K562 (cell line): ENCODE results near the gene OR2T29. TPM values are rescaled to one million over a fixed set of nuclear protein-coding genes. Genes with fewer than 3 reads are reported as not detected.
"Not testable (repeated sequence)": the region's sequence is repeated elsewhere in the genome, so short reads cannot be mapped to it uniquely, and the experiment has no call there.

Experiments
- ATAC-seq: fragments of 200-7000 bp; cut with Tn5 transposase; 3 replicates; pipeline ENCODE4 v1.9.1; 2020; ENCODE audit warnings: moderate library complexity
- BruUV-seq: library from RNA; stranded (reverse); fragments of 400-500 nt; replicated peaks from 2 replicates; lab custom pipeline; 2021; lab: Mats Ljungman, UMichigan
- CTCF ChIA-PET: fragments of 300-600 bp; formaldehyde crosslinking; extraction: SDS; loops from one replicate; lab custom pipeline; 2021; ENCODE audit warnings: low intra/inter-chr PET ratio; lab: Yijun Ruan, JAX
- POLR2A ChIA-PET: fragments of 300-600, 350-650 bp; sonication (Branson Sonifier 250); formaldehyde crosslinking; extraction: SDS; loops from one replicate; lab custom pipeline; 2021; ENCODE audit warnings: antibody characterized with exemption, inconsistent platforms; lab: Yijun Ruan, JAX
- DNase-seq, 4 experiments: peaks; one replicate each; pipeline versions ENCODE4 v3.0.0 to v3.0.0-alpha.2; 2011 to 2018; ENCODE audit warnings: low spot score in 3 of 4, mixed read lengths in 3 of 4; ENCODE audit errors: extremely low read depth in 1 of 4
- FAIRE-seq: peaks from 2 replicates; lab custom pipeline; 2011; peaks lifted over from hg19 to GRCh38; lab: Jason Lieb, UNC
- H2AFZ ChIP-seq: 2 replicates; pipeline ENCODE4 v1.6.0; 2011; ENCODE audit warnings: low read depth, low read length, control low read depth, inconsistent platforms
- H3K27ac ChIP-seq: fragments of 200-600 bp; 3 replicates; pipeline ENCODE4 v1.8.0; 2011; ENCODE audit warnings: low read depth, mild to moderate bottlenecking, control low read depth, inconsistent platforms, low read length, moderate library complexity, mixed read lengths; ENCODE audit errors: extremely low read depth
- H3K27me3 ChIP-seq, 2 experiments: fragments of 300-600 bp in 1 of 2; 2 replicates in 1 of 2; 3 replicates in 1 of 2; pipeline versions ENCODE4 v1.6.0 to v1.8.0; 2011; ENCODE audit warnings: inconsistent platforms in 2 of 2, low read length in 2 of 2, mild to moderate bottlenecking in 1 of 2, mixed read lengths in 1 of 2, moderate library complexity in 1 of 2; ENCODE audit not compliant: control insufficient read depth in 2 of 2, insufficient read depth in 2 of 2
- H3K36me3 ChIP-seq: fragments of 300-600 bp; 3 replicates; pipeline ENCODE4 v1.8.0; 2011; ENCODE audit warnings: mild to moderate bottlenecking, low read length, inconsistent platforms; ENCODE audit not compliant: control insufficient read depth, insufficient read depth
- H3K4me1 ChIP-seq, 2 experiments: fragments of 200-600 bp in 1 of 2; replicated peaks in 1 of 2; 2 replicates in 1 of 2; 3 replicates in 1 of 2; pipeline versions ENCODE4 v1.5.1 to v1.8.0; 2011; ENCODE audit warnings: inconsistent platforms in 2 of 2, low read length in 2 of 2, mild to moderate bottlenecking in 1 of 2, mixed read lengths in 1 of 2, moderate library complexity in 1 of 2; ENCODE audit not compliant: control insufficient read depth in 2 of 2, insufficient read depth in 2 of 2
- H3K4me2 ChIP-seq: 2 replicates; pipeline ENCODE4 v1.6.1; 2011; ENCODE audit warnings: low read length, control low read depth, inconsistent platforms, mixed read lengths; ENCODE audit not compliant: insufficient read depth
- H3K4me3 ChIP-seq: fragments of 200-600 bp; sonication (generic), shearing (Covaris generic); 2 replicates; pipeline ENCODE4 v1.5.1; 2016; ENCODE audit warnings: control low read depth, inconsistent platforms
- H3K79me2 ChIP-seq: fragments of 200-600 bp; 3 replicates; pipeline ENCODE4 v1.8.0; 2011; ENCODE audit warnings: low read length, inconsistent platforms; ENCODE audit not compliant: control insufficient read depth, insufficient read depth
- H3K9ac ChIP-seq, 2 experiments: 2 replicates each; pipeline versions ENCODE4 v1.6.0 to v1.6.1; 2011; ENCODE audit warnings: low read depth in 2 of 2, low read length in 2 of 2, control low read depth in 1 of 2, inconsistent platforms in 1 of 2, mild to moderate bottlenecking in 1 of 2, mixed read lengths in 1 of 2; ENCODE audit not compliant: insufficient read depth in 1 of 2
- H3K9me1 ChIP-seq: one replicate; pipeline ENCODE4 v1.6.0; 2011; ENCODE audit warnings: inconsistent platforms, mild to moderate bottlenecking, low read length, moderate library complexity; ENCODE audit not compliant: control insufficient read depth, insufficient read depth
- H3K9me3 ChIP-seq: replicated peaks from 2 replicates; pipeline ENCODE4 v1.5.1; 2011; ENCODE audit warnings: low read depth, low read length, inconsistent platforms; ENCODE audit not compliant: control insufficient read depth, insufficient read depth
- H4K20me1 ChIP-seq: replicated peaks from 2 replicates; pipeline ENCODE4 v1.6.1; 2011; ENCODE audit warnings: low read length, inconsistent platforms, mixed read lengths; ENCODE audit not compliant: control insufficient read depth, insufficient read depth
- AFF1 ChIP-seq, 2 experiments: fragments of 450-650 bp; IDR thresholded peaks; 2 replicates each; pipeline ENCODE4 v1.6.1; 2018; ENCODE audit warnings: mild to moderate bottlenecking in 2 of 2, low read depth in 1 of 2; ENCODE audit not compliant: partially characterized antibody in 2 of 2
- SMARCA4 ChIP-seq: fragments of 450-650 bp; IDR thresholded peaks from 2 replicates; pipeline ENCODE4 v1.6.1; 2016
- TRIM25 ChIP-seq: fragments of 450-650 bp; IDR thresholded peaks from 2 replicates; pipeline ENCODE4 v1.7.0; 2016; ENCODE audit warnings: borderline replicate concordance
- ZFX ChIP-seq: sonication (generic); formaldehyde crosslinking; IDR thresholded peaks from 2 replicates; pipeline ENCODE4 v1.8.0; 2022; ENCODE audit warnings: mild to moderate bottlenecking, missing genetic modification reagents, moderate library complexity
- WGBS: fragments of 100-300 bp; shearing (Covaris generic); methylation state at CpG from one replicate; pipeline ENCODE4 v1.1.6; 2016; ENCODE audit warnings: low coverage, mixed read lengths; ENCODE audit not compliant: insufficient coverage; ENCODE audit errors: missing lambda C conversion rate; 5-methylcytosine and 5-hydroxymethylcytosine counted together
- in situ Hi-C: fragments of 300-500 bp; cut with MboI; formaldehyde crosslinking; loops from 4 replicates; pipeline ENCODE4 v1.15.0; 2018; ENCODE audit warnings: inconsistent platforms, mixed read lengths
- intact Hi-C: fragments of 100-400 bp; cut with micrococcal nuclease; formaldehyde crosslinking; loops from 2 replicates; pipeline ENCODE4 v1.14.2; 2022
- polyA plus RNA-seq, 8 experiments: library from polyadenylated mRNA; depleted of rRNA in 4 of 8; stranded (reverse) in 5 of 8; unstranded in 3 of 8; fragments of >200 nt; fragmentation: Nextera tagmentation in 2 of 8; fragmentation: Illumina TruSeq in 1 of 8; extraction: Ambion mirVana in 2 of 8; extraction: Trizol in 1 of 8; gene quantifications; 2 replicates each; pipeline versions ENCODE4 v1.2.1 to v1.2.3, GENCODE V29; 2011 to 2014; ENCODE audit warnings: inconsistent platforms in 1 of 8, missing spikeins in 1 of 8
- total RNA-seq, 7 experiments: library from RNA; depleted of rRNA in 6 of 7; stranded (reverse); fragments of >200 nt in 6 of 7; fragmentation: Illumina TruSeq in 2 of 7; extraction: Trizol in 2 of 7; gene quantifications; 2 replicates each; pipeline versions ENCODE4 v1.2.1 to v1.2.3, GENCODE V29; 2011 to 2021; ENCODE audit warnings: low replicate concordance in 1 of 7

The OR2T29 gene
- total and polyA plus RNA-seq, 9 of the 15 experiments (the other 6 are each of a cell fraction or from before 2014, with no cell fraction given): not detected

GRCh38 chr1:248576260-248576980 is 13.8 kb upstream of the OR2T29 start:
- in situ Hi-C loops (no loop called here), intact Hi-C loops (no loop called here)
- ATAC-seq: no peak
- Histone ChIP-seq H3K4me2 (no peak overlapping the region), H3K79me2 (no peaks in the 10 kb centered on the region), H2AFZ (no peak overlapping the region), H3K4me3 (no peak overlapping the region), H3K27me3 (no peaks in the 10 kb centered on the region), H3K9me3 (no peaks in the 10 kb centered on the region), H3K4me1 (no peaks in the 10 kb centered on the region), H3K36me3 (no peaks in the 10 kb centered on the region), H3K27ac (no peak overlapping the region), H4K20me1 (no peaks in the 10 kb centered on the region), H3K9ac (no peak overlapping the region), H3K9me1 (no peaks in the 10 kb centered on the region)
- ChIA-PET POLR2A (no interaction called here), CTCF (no interaction called here)
- DNase-seq: no peak
- 0% methylated on average over 6 of the region's 9 CpGs for WGBS
- no peak for FAIRE-seq
- no peak for TF ChIP-seq ZFX
- no peak for TF ChIP-seq AFF1 (IDR thresholded peaks at IDR 0.05; ENCODE audit: low read depth in 1 of 2, partially characterized antibody in 2 of 2)
- TF ChIP-seq TRIM25: no peak
- no peak for TF ChIP-seq SMARCA4
- no TSS peak for BruUV-seq

- H3K27me3 ChIP-seq, ATAC-seq, H2AFZ ChIP-seq, H3K4me3 ChIP-seq, H3K9ac ChIP-seq, intact Hi-C loops, DNase-seq, H3K9me3 ChIP-seq, H3K27ac ChIP-seq, FAIRE-seq, BruUV-seq, CTCF ChIA-PET, H3K79me2 ChIP-seq, POLR2A ChIA-PET, H3K4me1 ChIP-seq, H4K20me1 ChIP-seq, H3K9me1 ChIP-seq, H3K36me3 ChIP-seq, H3K4me2 ChIP-seq: not testable (repeated sequence)
- 0% methylated on average over 1 of the region's 3 CpGs for WGBS
- in situ Hi-C loops: loop anchor here (5.0 kb wide), 1 partner anchor 102 kb away; the partner anchor contains the start of gene OR2T3
Measured at GRCh38 chr1:248574657-248575056, 12.1 kb upstream of the OR2T29 start, which contains the start of gene OR2T34. TSS of gene OR2T34 (minus strand) at chr1:248574757. CDS start at chr1:248574757, 0 bp downstream.
